SJCRH30 (cell line): ENCODE results near the gene MLC1. TPM values are rescaled to one million over a fixed set of nuclear protein-coding genes. Genes with fewer than 3 reads are reported as not detected.

Source experiments
- DNase-seq, 2 experiments: peaks; one replicate each; pipeline ENCODE4 v3.0.0-alpha.2; 2015 to 2020
- H3K27ac ChIP-seq: fragments of 250-450 bp; sonication (Bioruptor Pico); 2 replicates; pipeline ENCODE4 v1.5.1; 2020; ENCODE audit warnings: mild to moderate bottlenecking, moderate library complexity
- H3K27me3 ChIP-seq: fragments of 250-450 bp; sonication (Bioruptor Pico); 2 replicates; pipeline ENCODE4 v1.5.1; 2020; ENCODE audit warnings: mild to moderate bottlenecking, moderate library complexity
- H3K36me3 ChIP-seq: fragments of 250-450 bp; sonication (Bioruptor Pico); 2 replicates; pipeline ENCODE4 v1.5.1; 2020; ENCODE audit warnings: mild to moderate bottlenecking, moderate library complexity
- H3K4me1 ChIP-seq: fragments of 250-450 bp; sonication (Bioruptor Pico); 2 replicates; pipeline ENCODE4 v1.5.1; 2020; ENCODE audit warnings: mild to moderate bottlenecking, moderate library complexity
- H3K4me3 ChIP-seq: fragments of 250-450 bp; sonication (Bioruptor Pico); 2 replicates; pipeline ENCODE4 v1.5.1; 2020; ENCODE audit warnings: mild to moderate bottlenecking, moderate library complexity
- H3K9me3 ChIP-seq: fragments of 250-450 bp; sonication (Bioruptor Pico); replicated peaks from 2 replicates; pipeline ENCODE4 v1.5.1; 2020; ENCODE audit warnings: mild to moderate bottlenecking, moderate library complexity
- total RNA-seq: library from RNA; depleted of rRNA; stranded (reverse); fragments of >200 nt; shearing (Covaris generic); gene quantifications from 2 replicates; pipeline ENCODE4 v1.2.3, GENCODE V29; 2014

Gene MLC1
- total RNA-seq, 1 experiment from 2014 or later = 0.04 TPM

GRCh38 chr22:50017701-50018224, 67.5 kb downstream of the MLC1 start:
- Histone ChIP-seq H3K27ac (no peak overlapping the region), H3K4me1 (no peaks in the 10 kb centered on the region), H3K36me3 (no peaks in the 10 kb centered on the region), H3K27me3 (peaks cover 5% of the 10 kb centered on the region; the same call in 1 of the 2 replicates), H3K9me3 (no peaks in the 10 kb centered on the region; the same call in 1 of the 2 replicates), H3K4me3 (no peak overlapping the region)
- DNase-seq = no peak

- no peak overlapping the region for H3K4me3 ChIP-seq
- H3K36me3 ChIP-seq = no peaks in the 10 kb centered on the region
- H3K27me3 ChIP-seq = peaks cover 5% of the 10 kb centered on the region; the same call in 1 of the 2 replicates
- DNase-seq = peak in 1 of 2 experiments; percentile 13
- no peaks in the 10 kb centered on the region for H3K4me1 ChIP-seq
- no peaks in the 10 kb centered on the region; the same call in 1 of the 2 replicates for H3K9me3 ChIP-seq
- no peak overlapping the region for H3K27ac ChIP-seq
These were observed 68.1 kb downstream of the MLC1 start for GRCh38 chr22:50016988-50017700.

DNA sequence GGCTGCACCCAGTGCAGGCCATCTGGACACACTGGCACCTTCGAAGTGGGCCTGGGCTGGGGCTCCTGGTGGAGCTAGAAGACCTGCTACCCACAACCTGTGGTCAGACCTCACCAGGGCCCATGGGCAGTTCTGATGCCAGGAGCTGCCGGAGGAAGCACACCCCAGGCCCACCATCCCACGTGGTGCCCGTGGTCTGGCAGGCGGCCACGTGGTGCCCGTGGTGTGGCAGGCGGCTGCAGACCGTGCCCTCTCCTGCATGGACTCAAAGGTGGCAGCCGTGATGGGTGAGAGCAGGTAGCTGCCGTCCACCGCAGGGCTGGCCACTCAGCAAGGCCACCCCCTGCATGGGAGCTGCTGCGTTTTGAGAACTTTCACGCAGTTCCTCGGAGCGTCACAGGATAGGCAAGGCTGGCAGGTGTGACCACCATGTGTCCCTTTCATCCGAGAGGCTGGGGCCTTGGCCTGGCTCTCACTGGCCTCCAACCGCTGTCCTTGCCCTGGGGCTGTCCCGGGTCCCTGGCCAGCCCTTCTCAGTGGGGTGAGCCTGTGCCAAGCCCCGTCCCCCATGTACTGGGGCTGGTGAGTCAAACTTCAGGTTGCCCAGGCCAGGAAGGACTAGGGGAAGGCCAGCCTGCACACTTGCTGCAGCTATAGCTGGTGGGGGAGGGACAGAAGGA, 68.8 kb downstream of the MLC1 start:
- peaks cover 11% of the 10 kb centered on the region for H3K27me3 ChIP-seq
- no peaks in the 10 kb centered on the region; the same call in 1 of the 2 replicates for H3K9me3 ChIP-seq
- DNase-seq = peak in 1 of 2 experiments; percentile 5
- no peaks in the 10 kb centered on the region for H3K36me3 ChIP-seq
- no peak overlapping the region for H3K27ac ChIP-seq
- H3K4me3 ChIP-seq = no peak overlapping the region
- H3K4me1 ChIP-seq = no peaks in the 10 kb centered on the region

- H3K27me3 ChIP-seq = peaks cover 14% of the 10 kb centered on the region
These were observed 69.5 kb downstream of the MLC1 start for GRCh38 chr22:50015451-50016307.

DNA sequence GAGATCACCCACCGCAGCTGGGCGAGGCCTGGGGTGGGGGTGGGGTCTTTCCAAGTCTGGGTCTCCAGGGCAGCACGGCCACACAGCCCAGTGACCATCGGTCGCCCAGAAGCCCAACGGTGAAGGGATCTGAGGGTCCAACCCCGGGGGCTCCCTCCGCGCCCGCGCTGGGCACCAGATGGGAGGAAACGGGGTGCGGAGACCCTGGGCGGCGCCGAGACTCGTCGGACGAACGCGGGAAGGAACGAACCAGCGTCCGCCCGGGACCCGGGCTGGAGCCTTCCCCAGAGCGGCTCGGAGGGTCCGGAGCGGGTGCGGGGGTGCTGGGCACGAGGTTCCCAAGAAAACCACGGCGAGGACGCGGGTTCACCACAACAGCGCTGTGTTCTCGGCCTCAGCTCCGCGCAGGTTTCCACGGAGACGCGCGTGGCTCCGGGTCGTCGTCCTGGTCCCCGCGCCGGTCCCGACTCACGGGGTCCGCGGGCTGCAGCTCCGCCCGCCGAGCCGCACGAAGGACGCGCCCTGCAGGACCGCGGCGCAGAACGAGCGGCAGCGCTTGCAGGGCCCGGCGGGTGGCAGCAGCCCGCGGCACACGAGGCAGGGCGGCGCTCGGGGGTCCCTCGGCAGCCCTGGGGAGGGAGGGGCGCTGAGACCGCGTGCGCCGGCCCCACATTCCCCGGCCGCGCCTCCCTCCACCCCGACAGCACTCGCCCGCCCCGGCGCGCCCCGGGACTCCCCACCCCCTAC, 70.4 kb downstream of the MLC1 start:
- Histone ChIP-seq H3K4me3 (no peak overlapping the region), H3K9me3 (no peaks in the 10 kb centered on the region; the same call in 1 of the 2 replicates), H3K4me1 (no peaks in the 10 kb centered on the region), H3K27me3 (peaks cover 18% of the 10 kb centered on the region), H3K27ac (no peak overlapping the region), H3K36me3 (no peaks in the 10 kb centered on the region)
- DNase-seq = peak in 1 of 2 experiments; percentile 12

More at GRCh38 chr22:50015451-50016307, 69.5 kb downstream of the MLC1 start:
- peak in 1 of 2 experiments; percentile 4 for DNase-seq
- no peaks in the 10 kb centered on the region; the same call in 1 of the 2 replicates for H3K9me3 ChIP-seq
- H3K4me3 ChIP-seq = no peak overlapping the region
- H3K27ac ChIP-seq = no peak overlapping the region
- H3K4me1 ChIP-seq = no peaks in the 10 kb centered on the region
- no peaks in the 10 kb centered on the region for H3K36me3 ChIP-seq

DNA sequence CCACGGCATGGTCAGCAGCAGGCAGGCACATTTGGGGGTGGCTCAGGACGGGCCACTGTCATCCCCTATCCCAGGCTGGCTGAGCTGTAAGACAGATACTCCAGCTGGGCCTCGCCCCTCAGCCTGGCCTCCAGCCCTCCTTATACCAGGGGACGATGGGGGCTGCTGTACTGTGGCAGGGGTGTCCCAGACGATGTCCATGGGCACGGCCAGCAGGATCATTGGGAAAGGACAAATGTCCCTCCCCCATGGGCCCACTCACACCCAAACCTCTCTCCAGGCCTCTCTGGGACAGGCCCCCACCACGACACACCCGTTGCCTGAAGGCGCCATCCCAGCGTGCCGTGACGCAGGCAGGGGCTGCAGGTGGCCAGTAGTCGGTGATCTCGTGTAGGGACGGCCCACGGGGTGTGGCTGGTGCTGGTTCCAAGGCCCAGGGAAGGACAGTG, 71.1 kb downstream of the MLC1 start:
- Histone ChIP-seq H3K9me3 (no peaks in the 10 kb centered on the region; the same call in 1 of the 2 replicates), H3K27ac (no peak overlapping the region), H3K36me3 (no peaks in the 10 kb centered on the region), H3K4me3 (no peak overlapping the region), H3K4me1 (no peaks in the 10 kb centered on the region), H3K27me3 (peaks cover 19% of the 10 kb centered on the region)
- no peak for DNase-seq

- Histone ChIP-seq H3K36me3 (no peaks in the 10 kb centered on the region), H3K4me1 (no peaks in the 10 kb centered on the region), H3K4me3 (no peak within 1 kb of the TSS), H3K27me3 (peaks cover 31% of the 10 kb centered on the region), H3K27ac (no peak within 1 kb of the TSS), H3K9me3 (no peaks in the 10 kb centered on the region; the same call in 1 of the 2 replicates)
- DNase-seq = peak in 1 of 2 experiments; percentile 10
These were observed 72.7 kb downstream of the MLC1 start, which contains the start of gene IL17REL for GRCh38 chr22:50012211-50013181. Gene IL17REL (minus strand): TSS chr22:50012765. CDS start chr22:50012646, 119 bp downstream.

- H3K27me3 ChIP-seq = peaks cover 35% of the 10 kb centered on the region
- H3K4me3 ChIP-seq = no peak overlapping the region
- H3K27ac ChIP-seq = no peak overlapping the region
- peak in 1 of 2 experiments; percentile 7 for DNase-seq
- no peaks in the 10 kb centered on the region for H3K4me1 ChIP-seq
- H3K36me3 ChIP-seq = no peaks in the 10 kb centered on the region
- no peaks in the 10 kb centered on the region; the same call in 1 of the 2 replicates for H3K9me3 ChIP-seq
These were observed 73.6 kb downstream of the MLC1 start for GRCh38 chr22:50011447-50012210.

DNA sequence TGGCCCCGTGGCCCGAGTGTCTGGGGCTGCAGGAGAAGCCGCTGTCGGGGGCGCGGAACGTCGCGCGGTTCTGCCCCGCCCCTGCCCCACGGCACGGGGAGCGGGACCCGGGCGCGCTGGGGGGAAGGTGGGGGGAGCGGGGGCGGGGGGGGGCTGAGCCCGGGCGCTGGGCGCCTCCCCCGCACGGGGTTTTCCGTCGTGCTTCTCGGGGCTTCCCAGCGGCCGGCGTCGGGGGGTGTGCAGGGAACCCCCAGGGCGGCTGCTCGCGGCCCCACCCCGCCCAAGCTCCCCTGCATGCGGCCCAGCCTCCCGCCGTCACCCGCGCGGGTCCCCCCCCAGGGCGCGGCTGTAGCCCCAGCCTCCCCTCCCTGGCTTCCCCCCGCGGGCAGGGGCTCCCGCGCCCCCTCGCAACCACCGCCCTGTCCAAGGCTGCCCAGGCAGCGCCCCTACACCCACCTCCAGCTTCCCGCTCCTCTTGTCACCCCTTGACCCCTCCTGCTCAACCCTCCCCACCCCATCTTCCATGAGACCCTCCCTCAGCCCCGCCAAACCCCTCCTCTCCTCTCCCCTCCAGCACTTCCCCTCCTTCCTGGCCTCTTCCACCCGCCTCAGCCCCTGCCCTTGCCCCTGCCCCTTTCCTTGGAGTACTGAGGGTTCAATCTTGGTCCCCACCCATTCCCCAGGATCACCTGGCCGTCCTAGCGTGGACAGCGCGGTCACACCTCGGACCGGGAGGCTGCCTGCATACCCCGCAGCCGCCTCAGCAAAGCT, 74.4 kb downstream of the MLC1 start:
- DNase-seq = peak in 1 of 2 experiments; percentile 7
- Histone ChIP-seq H3K4me3 (no peak overlapping the region), H3K4me1 (no peaks in the 10 kb centered on the region), H3K9me3 (no peaks in the 10 kb centered on the region; the same call in 1 of the 2 replicates), H3K36me3 (no peaks in the 10 kb centered on the region), H3K27ac (no peak overlapping the region), H3K27me3 (peaks cover 35% of the 10 kb centered on the region)

- DNase-seq = peak in 1 of 2 experiments; percentile 3
- peaks cover 39% of the 10 kb centered on the region for H3K27me3 ChIP-seq
- no peak overlapping the region for H3K4me3 ChIP-seq
These were observed 75.2 kb downstream of the MLC1 start for GRCh38 chr22:50009765-50010675.

More at GRCh38 chr22:50009765-50010675, 75.2 kb downstream of the MLC1 start:
- H3K36me3 ChIP-seq = no peaks in the 10 kb centered on the region
- no peaks in the 10 kb centered on the region; the same call in 1 of the 2 replicates for H3K9me3 ChIP-seq
- H3K27ac ChIP-seq = no peak overlapping the region
- no peaks in the 10 kb centered on the region for H3K4me1 ChIP-seq
